SW 1271 (cell line): ENCODE results near the gene LAPTM5.

Experiments used
- DNase-seq, 2 experiments: peaks; one replicate each; lab custom pipeline; 2025; lab: John Stamatoyannopoulos, UW

Gene LAPTM5

DNA sequence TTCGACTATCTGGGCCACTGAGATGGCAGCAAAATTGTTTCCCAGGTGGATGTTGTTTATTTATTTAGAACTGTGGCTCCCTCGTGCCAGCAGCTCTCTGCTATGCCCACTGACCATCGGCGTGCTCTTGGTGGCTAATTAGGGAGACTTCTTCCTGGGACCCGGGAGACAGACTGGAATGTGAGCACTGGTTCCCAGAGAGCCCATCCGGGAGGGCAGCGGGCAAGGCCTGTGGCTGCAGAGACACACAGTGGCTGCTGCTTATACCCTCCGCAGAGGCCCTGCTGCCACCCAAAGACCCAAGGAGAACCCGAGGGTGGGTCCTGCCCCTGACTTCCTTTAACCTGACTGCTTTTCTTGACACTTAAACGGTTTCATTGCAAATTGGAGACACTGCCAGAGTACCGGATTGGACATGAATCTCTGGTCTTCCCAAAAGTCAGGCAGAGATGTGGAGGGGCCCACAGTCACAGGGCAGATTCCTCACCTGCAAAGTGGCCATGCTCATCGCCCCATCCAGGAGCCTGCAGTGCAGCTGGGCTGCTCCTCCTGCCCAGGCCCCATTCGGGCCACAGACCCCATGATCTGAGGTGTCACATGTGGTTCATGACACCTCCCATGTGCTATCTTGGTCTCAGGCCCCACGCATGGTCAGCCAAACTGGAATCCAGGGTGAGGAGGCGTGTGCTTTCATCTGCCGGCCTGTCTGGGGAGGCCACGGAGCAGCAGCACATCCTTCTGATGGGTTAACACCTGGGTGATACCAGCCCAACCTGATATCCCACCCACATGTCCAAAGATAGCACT lies 28.5 kb downstream of the LAPTM5 start:
- no peak for DNase-seq

DNA sequence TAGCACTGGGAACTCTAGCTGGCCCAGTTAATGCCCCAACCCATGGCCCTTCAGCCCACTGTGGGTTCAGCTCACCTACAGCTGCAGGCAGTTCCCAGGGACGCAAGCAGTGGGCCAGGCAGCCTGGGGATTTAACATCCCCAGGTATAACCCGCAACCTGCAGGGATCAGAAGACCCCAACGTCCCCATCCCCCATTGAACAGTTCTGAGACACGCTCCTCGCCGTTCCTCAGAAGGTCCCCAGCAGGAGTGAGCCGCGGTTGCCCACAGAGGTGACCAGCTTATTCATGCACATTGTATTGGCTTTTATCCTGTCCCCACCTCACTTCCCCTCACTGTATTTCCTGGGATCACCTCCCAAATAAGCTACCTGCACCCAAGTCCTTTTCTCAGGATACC lies 29.2 kb downstream of the LAPTM5 start:
- no peak for DNase-seq

DNA sequence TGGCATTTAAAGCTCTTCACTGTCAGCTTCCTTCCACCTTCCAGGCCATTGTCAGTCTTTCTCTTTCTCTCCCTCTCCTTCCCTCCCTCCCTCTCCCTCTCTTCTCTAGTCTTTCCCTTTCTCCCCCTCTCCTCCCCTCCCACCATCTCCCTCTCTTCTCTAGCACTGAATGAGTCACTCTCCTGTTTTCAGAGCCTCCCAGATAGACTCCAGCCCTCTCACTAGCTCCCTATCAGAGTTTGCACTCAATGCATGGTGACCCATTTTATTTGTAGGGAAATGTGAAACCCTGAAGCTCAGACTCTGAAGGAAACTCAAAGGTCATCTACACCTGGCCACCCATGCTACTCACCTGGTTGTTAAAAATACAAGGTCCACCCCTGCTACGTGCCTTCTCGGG lies 29.8 kb downstream of the LAPTM5 start:
- DNase-seq = peak in 1 of 2 experiments; percentile 11

DNA sequence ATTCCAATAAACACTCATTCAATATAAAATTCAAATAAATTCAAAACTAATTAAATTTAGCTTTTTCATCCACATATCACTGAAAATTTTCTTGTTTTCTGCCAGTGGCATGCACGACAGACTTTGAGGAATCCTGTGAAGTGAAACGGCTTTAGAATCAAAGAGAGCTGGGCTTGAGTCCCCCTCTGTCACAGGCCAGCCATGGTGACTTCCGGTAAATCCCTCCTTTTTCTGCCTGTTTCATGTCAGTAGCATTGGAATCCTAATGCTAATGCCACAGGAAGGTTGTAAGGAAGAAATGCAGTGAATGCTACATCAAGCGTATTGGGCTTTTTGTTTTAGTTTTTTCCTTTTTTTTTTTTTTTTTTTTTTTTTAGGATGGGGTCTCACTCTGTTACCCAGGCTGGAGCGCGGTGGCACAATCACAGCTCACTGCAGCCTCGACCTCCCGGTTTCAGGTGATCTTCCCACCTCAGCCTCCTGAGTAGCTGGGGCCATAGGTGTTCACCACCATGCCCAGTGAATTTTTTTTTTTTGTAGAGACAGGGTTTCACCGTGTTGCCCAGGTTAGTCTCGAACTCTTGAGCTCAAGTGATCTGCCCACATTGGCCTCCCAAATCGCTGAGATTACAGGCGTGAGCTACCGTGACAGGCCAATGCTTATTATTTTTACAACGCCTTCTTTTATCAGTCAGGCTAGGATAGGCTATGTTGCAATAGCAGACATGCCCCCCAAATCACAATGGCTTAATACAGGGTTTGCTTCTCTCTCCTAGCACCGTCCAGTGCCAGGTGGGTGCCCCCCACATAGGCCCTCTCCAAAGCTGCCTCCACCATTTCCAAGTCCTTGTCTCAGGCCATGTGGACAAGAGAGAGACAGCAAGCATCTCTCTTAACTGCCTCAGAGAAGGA lies 30.5 kb downstream of the LAPTM5 start:
- no peak for DNase-seq

DNA sequence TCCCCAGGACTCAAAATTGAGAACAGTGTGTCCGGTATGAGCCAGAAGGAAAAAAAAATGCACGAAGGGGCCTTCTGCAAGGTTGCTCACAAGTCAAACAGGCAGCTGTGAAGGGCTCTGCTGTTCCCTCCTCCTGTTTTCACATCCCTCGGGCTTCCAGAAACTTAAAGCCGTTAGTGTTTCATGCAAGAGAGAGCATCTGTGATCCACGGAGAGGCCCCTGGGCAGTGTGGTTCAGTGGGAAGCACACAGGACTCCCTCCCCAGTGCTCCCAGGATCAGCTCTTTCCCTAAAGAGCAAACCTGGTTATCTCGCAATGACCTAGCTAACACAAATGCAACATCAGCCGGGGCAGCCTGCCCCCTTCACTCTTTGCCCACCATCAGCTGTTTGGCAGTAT lies 31.3 kb downstream of the LAPTM5 start:
- DNase-seq = no peak

DNA sequence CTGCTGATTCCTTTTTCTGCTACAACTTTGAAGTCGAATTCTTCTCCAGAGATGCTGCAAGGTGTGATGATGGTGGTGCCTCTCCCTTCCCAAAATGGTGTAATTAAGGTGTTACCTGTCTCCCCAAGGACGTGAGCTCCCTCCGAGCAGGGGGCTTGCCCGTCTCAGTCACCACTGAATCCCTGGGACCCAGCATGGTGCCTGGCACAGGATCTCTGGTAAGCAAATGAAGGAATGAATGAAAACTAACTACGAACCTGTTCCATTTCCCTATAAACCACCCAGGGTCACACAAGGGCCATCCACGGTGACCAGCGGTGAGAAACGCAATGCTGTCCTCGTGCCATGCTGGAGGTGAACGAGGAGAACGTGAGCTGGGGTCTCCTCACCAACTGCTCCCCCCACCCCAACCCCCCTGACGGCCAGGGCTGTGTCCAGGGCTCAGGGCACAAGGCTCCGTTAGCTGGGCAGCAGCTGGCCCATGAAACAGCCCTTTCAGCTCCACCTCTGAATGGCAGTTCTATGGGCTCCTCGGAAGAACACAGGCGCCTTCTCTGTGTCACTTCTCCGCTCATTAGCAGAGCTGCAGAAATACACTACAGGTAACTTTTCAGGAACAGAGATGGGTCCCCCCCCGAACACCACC lies 32.0 kb downstream of the LAPTM5 start:
- DNase-seq = no peak

DNA sequence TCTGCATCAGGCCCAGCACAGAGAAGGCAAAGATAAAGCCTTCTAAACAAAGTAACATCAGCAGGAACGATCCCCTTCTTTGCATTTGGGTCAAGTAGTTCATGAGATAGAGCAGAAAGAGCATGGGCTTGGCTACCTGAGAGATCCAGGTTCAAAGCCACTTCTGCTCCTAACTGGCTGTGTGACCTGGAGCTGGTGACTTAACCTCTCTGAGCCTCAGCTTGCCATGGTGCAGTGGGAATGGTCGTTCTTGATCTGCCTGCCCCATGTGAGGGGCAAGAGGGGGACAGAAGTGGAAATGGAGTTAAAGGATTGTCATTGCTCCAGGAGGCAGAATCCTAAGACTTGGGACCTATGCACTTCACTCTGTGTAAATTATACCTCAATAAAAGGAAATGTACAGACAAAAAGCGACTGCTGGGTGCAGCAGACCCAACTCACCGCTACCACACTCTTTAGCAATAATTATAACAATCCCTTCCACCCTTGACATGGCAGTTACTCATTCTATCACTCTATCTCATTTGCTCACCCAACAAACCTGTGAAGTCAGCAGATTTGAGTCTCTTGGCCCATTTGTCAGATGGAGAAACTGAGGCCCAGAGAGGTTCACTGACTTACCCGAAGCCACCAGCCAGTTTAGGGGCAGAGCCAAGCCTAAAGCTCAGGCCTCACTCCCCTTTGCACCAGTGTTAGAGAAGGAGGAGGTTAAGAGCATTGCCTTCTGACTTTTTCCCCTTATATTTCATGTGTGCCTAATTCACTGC lies 32.7 kb downstream of the LAPTM5 start:
- DNase-seq = no peak

DNA sequence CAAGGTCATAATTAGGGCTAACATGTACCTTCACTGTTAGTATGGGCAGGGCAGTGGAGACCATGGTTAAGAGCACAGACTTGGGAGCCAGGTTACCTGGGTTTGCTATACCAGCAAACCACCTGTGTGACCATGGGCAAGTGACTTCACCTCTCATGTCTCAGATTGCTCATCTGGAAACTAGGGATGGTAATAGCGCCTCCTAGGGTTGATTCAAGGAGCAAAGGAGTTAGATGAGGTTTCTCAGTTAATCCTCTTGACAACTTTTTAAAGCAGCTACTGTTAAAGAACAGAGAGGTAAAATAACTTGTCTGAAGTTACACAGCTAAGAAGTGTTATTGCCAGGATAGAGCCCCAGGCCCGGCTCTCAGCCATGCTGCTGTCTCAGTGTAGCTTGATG lies 33.4 kb downstream of the LAPTM5 start:
- DNase-seq = no peak

DNA sequence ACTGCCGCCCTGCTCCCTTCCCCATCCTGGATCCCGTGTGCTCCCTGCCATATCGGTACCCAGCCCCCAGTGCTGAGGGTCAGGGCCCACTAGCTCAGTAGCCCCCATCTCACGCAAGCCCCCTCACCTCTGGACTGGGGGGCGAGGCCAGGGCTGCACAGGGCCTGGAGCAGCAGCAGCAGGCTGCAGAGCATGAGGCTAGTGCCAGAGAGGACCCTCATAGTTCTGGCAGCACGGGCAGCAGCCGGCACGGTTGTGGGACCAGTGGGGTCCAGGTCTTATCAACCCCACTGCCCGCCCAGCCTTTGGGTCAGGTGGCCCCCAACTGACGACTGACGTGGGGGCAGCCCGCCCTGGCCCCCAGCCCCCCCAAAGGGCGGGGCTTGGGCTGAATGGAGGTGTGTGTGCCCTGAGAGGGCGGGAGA lies 34.2 kb downstream of the LAPTM5 start, which contains the start of gene MATN1:
MATN1 (minus strand) TSS at position 255 of the 425 bp plus-strand sequence; CDS start at position 221, 34 bp downstream.
- DNase-seq = no peak

DNA sequence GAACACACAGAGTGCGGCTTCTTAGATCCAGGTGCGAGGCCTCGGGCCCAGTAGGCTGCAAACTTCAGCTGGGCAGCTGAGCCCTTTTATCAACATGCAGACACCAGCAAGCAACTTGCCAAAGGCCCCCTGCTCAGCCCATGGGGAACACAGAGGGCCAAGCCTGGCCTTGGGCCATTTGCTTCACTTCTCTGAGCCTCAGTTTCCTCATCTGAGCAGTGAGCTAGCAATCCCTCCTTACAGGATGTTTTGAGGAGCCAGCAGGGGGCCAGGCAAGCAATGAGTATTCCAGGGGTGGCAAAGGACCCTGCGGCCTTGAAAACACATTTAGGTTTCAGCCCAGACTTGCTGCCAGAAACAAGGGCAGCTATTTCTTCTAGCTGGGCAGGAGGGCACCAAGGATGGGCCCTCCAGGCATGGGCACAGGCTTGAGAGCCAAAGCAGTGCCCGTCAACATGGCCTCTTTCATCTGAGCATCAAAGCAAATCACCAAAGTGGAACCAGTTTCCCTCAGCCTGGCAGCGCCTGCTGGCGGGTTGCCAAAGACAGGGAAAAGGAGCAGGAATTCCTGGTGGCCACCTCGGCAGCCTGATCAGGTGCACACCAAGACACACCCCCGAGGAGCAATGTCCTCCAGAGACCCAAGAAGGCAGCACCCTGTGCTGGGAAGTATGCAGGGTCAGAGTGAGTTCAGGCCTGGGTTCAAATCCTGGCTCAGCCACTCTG lies 35.6 kb downstream of the LAPTM5 start:
- no peak for DNase-seq

DNA sequence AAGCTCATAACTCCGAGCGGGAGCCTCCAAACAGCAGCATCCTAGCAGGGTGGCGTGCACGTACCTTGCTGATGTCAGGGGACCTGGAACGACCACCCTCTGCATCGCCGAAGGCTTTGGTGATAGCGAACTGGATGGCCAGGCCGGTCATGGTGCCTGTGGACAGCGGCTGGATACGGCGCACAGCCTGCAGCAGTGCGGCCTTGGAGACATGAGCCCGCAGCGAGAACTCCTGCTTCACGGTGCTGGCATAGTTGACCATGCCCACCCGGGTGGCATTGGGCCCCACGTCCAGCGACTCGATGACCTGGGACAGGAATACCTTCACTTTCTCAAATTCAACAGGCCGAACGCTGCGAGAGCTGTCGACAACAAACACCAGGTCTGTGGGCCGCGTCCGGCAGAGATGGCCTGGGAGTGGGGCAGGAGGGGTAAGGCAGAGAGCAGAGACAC lies 36.2 kb downstream of the LAPTM5 start:
- no peak for DNase-seq

DNA sequence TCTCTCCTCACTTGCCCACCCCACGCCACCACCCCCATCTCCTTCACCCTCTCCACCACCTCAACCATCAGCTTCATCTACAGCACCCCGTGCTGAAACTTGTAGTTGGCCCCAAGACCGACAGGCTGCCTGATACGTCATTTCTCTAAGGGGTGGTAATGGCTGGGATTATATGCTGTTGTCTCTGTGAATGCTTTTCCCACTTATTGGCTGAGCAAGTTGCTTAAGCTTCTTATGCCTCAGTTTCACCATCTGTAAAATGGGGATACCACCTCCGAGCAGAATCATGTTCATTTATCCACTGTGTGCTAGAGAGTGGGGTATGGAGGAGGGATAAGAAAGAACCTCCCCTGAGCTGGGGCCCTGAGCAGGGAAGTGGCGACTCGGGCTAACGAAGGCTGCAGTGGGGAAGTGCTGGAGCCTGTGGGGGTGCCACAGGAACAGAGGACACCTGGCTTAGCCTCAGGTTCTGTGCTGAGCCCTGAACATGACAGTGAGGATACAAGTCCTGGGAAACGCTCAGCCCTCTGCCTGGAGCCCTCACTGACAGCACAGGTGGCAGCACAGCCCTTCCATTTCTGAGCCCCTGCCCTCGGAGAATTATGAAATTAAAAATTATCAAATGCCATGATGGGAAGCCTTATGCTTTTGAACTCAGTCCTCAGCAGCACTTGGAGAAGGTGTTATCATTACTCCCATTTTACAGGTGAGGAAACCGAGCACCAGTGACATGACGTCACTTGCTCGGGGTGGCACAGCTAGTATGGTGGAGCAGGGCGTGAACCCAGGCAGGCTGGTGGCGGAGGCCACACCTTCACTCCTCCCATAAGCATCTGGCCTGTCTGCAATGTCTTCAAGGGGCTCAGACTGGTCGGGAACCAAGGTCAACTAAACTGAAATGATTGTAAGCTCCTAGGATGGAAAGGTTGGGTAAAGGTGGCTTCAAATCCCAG lies 37.0 kb downstream of the LAPTM5 start:
- no peak for DNase-seq

DNA sequence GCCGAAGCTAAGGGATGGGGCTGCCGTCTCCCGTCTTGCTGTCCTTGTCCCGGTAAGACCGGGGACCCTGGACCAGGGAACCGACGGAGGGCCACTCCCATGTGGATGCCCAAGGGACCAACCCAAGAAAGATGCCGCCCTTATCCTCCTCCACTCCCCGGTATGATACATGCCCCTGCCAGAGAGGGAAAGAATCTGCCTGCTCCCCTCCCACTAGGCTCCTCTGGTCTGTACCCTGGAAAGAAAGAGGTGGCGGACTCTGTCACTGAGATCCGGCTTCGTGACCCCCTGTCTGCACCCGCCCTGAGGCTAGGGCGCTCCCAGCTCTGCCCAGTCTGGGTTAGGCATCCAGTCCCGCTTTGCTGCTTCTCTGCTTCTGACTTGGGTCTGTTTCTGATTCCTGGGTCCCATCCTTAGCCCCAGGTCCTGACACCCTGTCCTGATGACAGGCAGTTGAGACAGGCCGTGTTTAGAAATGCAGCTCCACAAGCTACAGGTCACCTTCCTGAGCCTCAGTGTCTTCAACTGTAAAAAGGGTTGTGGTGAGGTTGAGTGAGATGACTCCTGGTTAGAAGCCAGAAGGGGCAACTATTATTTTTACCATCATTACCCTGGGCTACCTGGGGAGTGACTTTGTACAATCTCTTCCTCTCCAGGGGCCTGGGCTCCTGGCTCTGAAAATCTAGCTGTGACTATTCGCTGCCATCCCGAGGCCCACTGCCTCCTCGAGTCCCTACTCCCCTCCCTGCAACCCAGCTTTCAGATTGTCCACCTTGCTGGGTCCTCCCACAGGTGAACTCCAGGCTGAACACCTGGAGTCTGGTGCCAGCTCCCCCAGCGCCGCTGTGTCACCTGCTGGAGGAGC lies 37.9 kb downstream of the LAPTM5 start:
- no peak for DNase-seq

DNA sequence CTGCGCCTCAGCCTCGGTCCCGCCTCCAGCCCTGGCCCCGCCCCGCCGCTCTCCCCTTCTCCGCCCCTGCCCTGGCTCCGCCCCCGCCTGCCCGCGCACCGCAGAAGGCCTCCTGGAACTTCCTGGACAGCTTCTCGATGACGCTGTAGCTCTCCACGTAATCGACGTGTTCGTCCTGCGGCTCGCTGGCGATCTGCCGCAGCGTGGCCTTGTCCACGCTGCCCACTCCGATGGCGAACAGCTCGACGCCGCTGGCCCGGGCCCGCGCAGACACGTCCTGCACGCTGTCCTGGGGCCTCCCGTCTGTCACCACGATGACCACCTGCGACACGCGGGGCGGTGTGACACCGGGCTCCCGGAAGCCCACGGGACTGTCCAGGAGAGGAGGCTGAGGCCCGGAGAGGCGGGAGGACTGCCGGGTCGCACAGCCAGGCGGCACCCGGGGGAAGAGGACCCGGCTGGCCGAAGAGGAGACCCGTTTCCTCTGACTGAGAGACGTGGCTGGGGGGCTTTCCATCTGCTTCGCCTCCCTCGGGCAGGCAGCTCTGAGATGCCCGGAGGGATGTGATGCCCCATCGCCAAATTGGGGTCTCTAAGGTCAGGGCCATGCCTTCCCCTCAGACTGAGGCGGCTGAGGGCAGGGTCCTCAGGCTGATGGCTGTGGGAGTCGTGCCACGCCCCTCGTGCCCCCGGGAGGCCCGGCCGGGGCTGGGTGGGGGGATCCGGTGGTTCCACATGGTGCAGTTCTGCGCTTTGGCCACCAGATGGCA lies 38.8 kb downstream of the LAPTM5 start:
- DNase-seq = peak; percentile 86 to 96

DNA sequence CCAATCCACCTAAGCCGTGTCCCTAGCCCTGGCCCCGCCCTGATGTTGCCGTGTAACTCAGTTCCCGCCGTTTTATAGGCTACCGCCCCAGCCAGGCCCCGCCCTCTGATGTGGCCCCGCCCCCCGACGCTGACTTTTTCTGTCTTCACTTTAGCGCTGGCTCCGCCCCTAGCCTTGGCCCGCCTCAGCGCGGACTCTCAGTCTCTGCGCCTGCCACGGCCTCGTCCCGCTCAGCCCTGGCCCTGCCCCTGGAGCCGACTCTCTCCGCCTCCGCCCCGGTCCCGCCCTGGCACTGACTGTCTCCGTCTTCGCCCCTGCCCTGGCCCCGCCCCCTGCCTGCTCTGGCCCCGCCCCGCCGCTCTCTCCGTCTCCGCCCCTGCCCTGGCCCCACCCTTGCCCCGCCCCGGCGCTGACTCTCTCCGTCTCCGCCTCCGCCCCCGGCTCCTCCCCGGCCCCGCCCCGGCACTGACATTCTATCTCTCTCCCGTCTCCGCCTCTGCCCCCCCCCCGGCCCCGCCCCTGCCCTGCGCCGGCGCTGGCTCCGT lies 39.4 kb downstream of the LAPTM5 start:
- DNase-seq = peak; percentile 86 to 96

DNA sequence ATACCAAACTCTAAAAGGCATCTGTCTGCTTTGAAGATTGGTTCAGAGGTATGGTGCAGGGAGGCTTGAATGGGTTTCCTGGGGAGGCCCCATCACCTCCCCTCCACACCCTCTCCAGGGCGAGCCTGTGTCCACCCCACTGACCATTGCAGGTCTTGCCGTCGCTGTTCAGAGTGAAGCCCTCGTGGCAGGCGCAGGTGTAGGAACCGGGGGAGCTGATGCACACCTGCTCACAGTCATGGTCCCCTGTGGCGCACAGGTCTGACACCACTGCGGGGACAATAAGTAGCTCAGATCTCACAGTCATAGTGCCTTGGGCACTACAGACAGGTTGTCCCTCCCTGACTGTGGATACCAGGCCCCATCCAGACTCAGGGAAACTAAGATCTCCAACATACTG lies 40.9 kb downstream of the LAPTM5 start:
- DNase-seq = no peak

DNA sequence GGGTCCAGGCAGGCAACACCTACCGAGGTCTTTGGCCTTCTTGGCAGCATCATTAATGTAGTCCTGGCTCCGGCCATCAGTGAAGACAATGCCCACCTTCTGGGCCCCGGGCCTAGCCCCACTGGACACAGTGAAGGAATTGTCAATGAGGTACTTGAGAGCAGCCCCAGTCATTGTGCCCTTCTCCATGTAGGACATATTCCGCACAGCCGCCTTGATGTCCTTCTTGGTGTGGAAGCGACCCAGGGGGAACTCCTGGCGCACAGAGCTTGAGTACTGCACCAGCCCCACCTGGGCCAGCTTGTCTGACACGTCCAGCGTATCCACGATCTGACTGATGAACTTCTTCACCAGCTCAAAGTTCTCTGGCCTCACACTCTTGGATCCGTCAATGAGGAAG lies 41.7 kb downstream of the LAPTM5 start:
- no peak for DNase-seq

DNA sequence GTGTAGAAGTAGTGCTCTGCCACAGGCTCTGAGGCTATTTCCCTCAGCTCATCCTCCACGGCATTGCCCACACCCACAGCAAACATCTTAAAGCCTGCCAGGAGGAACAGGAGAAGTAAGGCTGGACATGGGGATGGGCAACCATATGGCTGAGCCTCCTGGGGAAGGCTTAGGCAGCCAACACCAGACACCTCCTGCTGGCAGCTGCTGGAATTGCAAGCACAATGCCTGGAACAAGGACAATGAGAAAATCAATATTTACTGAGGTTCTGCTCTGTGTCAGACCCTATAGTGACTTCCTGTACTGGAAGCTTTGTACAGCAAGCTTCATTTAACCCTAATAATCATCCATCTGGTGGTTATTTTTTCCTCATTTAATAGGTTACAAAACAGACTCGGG lies 42.4 kb downstream of the LAPTM5 start:
- DNase-seq = no peak
